GM21529 (cell line): ENCODE measurements around the gene KLRB1.
"Not testable (repeated sequence)": the region's sequence is repeated elsewhere in the genome, so short reads cannot be mapped to it uniquely, and the experiment has no call there.

Experiments used
- ATAC-seq: cut with Tn5 transposase; IDR thresholded peaks from one replicate; pipeline ENCODE4 v1.9.1; 2021; ENCODE audit not compliant: unreplicated experiment

KLRB1 gene

GRCh38 chr12:9607716-9608115, at the start of gene KLRB1:
Gene KLRB1, minus strand, starts transcription at chr12:9607916. Its CDS starts 77 bp downstream, at chr12:9607839.
- no peak for ATAC-seq

GRCh38 chr12:9651265-9651729, 43.6 kb upstream of the KLRB1 start:
- ATAC-seq, result no peak

GRCh38 chr12:9650151-9650576, 42.4 kb upstream of the KLRB1 start:
- no peak for ATAC-seq

GRCh38 chr12:9649532-9649940, 41.8 kb upstream of the KLRB1 start:
- ATAC-seq, result no peak

GRCh38 chr12:9648701-9649531, 41.2 kb upstream of the KLRB1 start:
- ATAC-seq, result no peak

GRCh38 chr12:9647825-9648700, 40.3 kb upstream of the KLRB1 start:
- peak; percentile 72 for ATAC-seq

GRCh38 chr12:9646794-9647781, 39.4 kb upstream of the KLRB1 start:
- ATAC-seq, result peak; percentile 2

- not testable (repeated sequence) for ATAC-seq
These were observed 37.4 kb upstream of the KLRB1 start for GRCh38 chr12:9644985-9645551.

GRCh38 chr12:9643266-9643660, 35.5 kb upstream of the KLRB1 start:
- ATAC-seq, result no peak

GRCh38 chr12:9642606-9643265, 35.0 kb upstream of the KLRB1 start:
- ATAC-seq, result no peak

GRCh38 chr12:9640024-9640423, 32.3 kb upstream of the KLRB1 start:
- no peak for ATAC-seq

- ATAC-seq, result no peak
These were observed 29.1 kb upstream of the KLRB1 start for GRCh38 chr12:9636851-9637206.

GRCh38 chr12:9636150-9636850, 28.6 kb upstream of the KLRB1 start:
- ATAC-seq, result no peak

- ATAC-seq, result no peak
These were observed 27.4 kb upstream of the KLRB1 start for GRCh38 chr12:9634969-9635754.

- no peak for ATAC-seq
These were observed 26.6 kb upstream of the KLRB1 start for GRCh38 chr12:9634177-9634803.

GRCh38 chr12:9632766-9633165, 25.1 kb upstream of the KLRB1 start:
- no peak for ATAC-seq

- ATAC-seq, result no peak
These were observed 19.1 kb upstream of the KLRB1 start for GRCh38 chr12:9626821-9627220.

GRCh38 chr12:9626291-9626690, 18.6 kb upstream of the KLRB1 start:
- ATAC-seq, result no peak
